Testis (tissue), 2 donors: ENCODE data around the gene CYP4F11.

Experiments
- POLR2A ChIP-seq: fragments of 450-650 bp; IDR thresholded peaks from one replicate; pipeline ENCODE4 v1.6.1; 2017; ENCODE audit warnings: antibody characterized with exemption, mild to moderate bottlenecking, moderate library complexity
- TF ChIP-seq, protein P1 (sequence below), 3 experiments: fragments of 450-650 bp in 2 of 3; fragments of 200-600 bp in 1 of 3; sonication (generic) in 1 of 3; IDR thresholded peaks; one replicate each; pipeline ENCODE4 v1.5.1; 2016 to 2019; ENCODE audit warnings: antibody characterized with exemption in 3 of 3, mild to moderate bottlenecking in 2 of 3, moderate library complexity in 1 of 3

DNA sequence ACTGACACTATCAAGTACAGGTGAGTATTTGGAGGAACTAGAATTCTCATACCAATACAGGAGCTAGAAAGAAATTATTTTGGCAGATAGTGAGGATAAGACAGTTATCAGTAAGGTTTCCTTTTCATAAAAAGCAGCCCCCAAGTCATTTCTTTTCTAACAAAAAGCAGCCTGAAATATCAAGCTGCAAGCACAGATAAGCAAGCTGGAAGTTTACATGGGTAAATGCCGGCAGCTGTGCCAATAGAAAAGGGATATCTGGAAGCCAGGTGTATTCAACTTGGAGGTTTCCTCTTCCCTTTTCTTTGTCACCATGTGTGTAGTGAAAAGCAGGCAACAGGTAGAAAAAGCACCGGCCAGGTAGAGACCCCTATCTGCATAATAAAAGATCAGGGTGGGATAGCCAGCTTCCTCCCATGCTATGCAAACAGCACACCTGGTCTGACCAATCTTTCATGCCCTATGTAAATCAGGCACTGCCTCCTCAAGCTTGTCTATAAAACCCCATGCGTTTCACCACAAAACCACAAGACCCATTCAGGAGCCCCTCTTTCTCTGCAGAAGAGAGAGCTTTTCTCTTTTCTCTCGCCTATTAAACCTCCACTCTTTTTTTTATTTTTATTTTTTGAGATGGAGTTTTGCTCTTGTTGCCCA, 59.4 kb downstream of the CYP4F11 start:
- TF ChIP-seq, protein P1, sequence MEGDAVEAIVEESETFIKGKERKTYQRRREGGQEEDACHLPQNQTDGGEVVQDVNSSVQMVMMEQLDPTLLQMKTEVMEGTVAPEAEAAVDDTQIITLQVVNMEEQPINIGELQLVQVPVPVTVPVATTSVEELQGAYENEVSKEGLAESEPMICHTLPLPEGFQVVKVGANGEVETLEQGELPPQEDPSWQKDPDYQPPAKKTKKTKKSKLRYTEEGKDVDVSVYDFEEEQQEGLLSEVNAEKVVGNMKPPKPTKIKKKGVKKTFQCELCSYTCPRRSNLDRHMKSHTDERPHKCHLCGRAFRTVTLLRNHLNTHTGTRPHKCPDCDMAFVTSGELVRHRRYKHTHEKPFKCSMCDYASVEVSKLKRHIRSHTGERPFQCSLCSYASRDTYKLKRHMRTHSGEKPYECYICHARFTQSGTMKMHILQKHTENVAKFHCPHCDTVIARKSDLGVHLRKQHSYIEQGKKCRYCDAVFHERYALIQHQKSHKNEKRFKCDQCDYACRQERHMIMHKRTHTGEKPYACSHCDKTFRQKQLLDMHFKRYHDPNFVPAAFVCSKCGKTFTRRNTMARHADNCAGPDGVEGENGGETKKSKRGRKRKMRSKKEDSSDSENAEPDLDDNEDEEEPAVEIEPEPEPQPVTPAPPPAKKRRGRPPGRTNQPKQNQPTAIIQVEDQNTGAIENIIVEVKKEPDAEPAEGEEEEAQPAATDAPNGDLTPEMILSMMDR (IDR thresholded peaks at IDR 0.05): no peak
- TF ChIP-seq POLR2A: no peak
